EH (cell line): ENCODE results near the gene SERHL2.
"Not testable (repeated sequence)": the region's sequence is repeated elsewhere in the genome, so short reads cannot be mapped to it uniquely, and the experiment has no call there.

Experiments used
- DNase-seq: peaks from one replicate; pipeline ENCODE4 v3.0.0-alpha.2; 2015; ENCODE audit warnings: low read depth

The SERHL2 gene, protein sequence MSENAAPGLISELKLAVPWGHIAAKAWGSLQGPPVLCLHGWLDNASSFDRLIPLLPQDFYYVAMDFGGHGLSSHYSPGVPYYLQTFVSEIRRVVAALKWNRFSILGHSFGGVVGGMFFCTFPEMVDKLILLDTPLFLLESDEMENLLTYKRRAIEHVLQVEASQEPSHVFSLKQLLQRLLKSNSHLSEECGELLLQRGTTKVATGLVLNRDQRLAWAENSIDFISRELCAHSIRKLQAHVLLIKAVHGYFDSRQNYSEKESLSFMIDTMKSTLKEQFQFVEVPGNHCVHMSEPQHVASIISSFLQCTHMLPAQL

GRCh38 chr22:42553475-42554361 lies at the start of gene SERHL2:
TSS of gene SERHL2 (plus strand) at chr22:42553956. CDS start at chr22:42554021, 65 bp downstream.
- DNase-seq: peak; percentile 82

DNA sequence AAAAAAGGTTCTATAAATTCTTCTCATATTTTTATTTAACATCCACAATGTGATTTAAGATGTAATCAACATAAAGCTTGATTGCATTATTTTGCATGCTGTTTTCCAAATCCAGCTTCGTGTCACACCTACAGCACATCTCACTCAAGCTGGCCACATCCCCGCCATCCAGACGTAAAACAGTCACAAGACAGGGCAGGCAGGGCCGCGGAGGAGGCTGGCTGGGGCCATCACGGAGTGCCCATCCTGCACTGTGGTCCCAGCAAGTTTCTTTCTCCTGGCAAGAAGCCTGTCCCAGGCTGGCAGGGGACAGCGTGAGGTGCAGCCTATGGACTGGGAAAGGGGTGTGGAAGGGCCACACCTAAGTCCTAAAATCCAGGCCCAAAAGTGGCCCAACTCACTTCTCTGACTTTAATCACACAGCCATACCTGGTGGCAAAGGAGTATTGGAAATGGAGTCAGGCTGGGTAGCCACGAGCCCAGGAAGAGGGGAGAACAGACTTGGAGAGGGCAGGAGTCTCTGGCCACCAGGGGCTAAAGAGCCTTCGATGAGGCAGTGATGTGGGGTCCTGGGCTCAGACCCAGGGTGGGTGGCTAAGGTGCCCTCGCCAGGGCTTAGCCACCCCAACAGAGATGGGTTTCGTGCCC lies 45.3 kb upstream of the SERHL2 start:
- DNase-seq: not testable (repeated sequence)

- DNase-seq: not testable (repeated sequence)
Measured at GRCh38 chr22:42508975-42509364, 44.8 kb upstream of the SERHL2 start.

GRCh38 chr22:42509548-42509947 lies 44.2 kb upstream of the SERHL2 start:
- DNase-seq: no peak

GRCh38 chr22:42511401-42511891 lies 42.3 kb upstream of the SERHL2 start:
- no peak for DNase-seq

- peak; percentile 33 for DNase-seq
Measured at GRCh38 chr22:42512273-42512990, 41.3 kb upstream of the SERHL2 start.

DNA sequence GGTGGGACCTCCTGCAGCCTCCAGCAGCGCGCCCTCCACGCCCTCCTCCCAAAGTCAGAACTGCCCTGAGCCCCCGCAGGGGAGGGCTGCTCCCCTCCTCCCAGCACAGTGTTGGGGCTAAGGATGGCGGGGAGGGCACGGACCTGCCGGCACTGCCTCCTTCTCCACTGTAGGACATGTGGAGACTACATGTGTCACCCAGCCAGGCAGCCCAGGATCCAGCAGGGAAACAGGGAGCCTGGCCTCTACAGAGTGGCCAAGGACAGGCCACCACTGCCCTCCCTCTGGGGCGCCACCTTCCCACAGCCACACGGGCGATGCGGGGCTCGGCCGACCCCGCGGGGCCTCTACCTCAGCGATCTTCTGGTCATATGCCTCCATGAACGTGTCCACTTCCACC lies 39.4 kb upstream of the SERHL2 start:
- DNase-seq: not testable (repeated sequence)

GRCh38 chr22:42515304-42515703 lies 38.5 kb upstream of the SERHL2 start:
- not testable (repeated sequence) for DNase-seq

- no peak for DNase-seq
Measured at GRCh38 chr22:42515896-42516295, 37.9 kb upstream of the SERHL2 start.

- DNase-seq: not testable (repeated sequence)
Measured at GRCh38 chr22:42517103-42517502, 36.7 kb upstream of the SERHL2 start.

DNA sequence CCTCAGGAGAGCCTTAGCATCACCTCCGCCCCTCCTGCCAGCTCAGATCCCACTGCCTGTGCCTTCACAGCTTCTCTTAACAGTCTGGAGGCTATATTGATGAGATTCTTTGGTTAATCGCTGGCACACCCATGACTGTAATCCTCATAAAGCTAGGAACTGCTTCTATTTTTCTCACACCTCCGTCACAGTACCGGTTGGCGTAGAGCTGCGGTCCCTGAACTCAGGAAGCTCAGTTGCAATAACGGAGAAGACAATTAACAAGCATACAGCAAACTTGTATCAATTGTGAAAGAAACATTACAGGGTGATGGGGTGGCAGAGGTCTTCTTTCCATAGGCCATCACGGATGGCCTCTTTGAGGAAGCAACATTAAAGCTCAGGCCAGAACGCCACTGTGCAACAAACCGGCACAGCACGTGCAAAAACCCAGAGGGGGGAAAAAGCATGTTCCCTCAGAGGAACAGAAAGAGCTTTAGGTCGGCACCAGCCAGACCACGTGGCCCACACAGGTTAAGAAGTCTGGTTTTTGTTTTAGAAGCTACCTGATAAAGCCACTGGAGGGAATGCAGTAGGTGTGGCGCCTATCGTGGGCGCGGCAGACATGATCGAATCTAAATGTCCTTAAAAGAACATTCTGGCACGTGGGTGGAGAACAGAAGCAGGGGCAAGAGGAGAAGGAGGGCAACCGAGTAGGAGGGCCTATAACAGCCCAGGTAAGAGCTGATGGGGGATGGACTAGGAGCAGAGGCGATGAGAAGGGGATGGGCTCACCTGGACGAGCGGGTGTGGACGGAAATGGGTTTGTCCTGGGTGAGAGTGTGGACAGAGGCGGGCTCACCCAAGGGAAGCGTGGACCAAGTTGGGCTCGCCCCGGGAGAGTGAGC lies 34.9 kb upstream of the SERHL2 start:
- not testable (repeated sequence) for DNase-seq

- DNase-seq: peak; percentile 72
Measured at GRCh38 chr22:42519525-42520401, 34.0 kb upstream of the SERHL2 start, which contains the start of gene RRP7A. TSS of gene RRP7A (minus strand) at chr22:42519796. CDS start at chr22:42519786, 10 bp downstream.

DNA sequence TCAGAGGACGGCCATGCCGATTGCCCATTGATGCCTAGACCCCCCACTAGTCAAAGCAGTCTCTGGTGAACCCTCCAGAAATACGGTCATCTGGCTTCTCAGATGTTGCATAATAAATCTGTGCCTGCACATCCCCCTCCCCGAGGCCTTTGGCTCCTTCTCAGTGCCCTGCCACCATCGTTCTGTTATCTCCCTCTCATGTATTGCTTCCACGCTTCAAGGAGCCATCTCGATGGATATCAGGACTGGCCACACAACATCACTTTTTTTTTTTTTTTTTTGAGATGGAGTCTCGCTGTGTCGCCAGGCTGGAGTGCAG lies 32.6 kb upstream of the SERHL2 start:
- DNase-seq: no peak

DNA sequence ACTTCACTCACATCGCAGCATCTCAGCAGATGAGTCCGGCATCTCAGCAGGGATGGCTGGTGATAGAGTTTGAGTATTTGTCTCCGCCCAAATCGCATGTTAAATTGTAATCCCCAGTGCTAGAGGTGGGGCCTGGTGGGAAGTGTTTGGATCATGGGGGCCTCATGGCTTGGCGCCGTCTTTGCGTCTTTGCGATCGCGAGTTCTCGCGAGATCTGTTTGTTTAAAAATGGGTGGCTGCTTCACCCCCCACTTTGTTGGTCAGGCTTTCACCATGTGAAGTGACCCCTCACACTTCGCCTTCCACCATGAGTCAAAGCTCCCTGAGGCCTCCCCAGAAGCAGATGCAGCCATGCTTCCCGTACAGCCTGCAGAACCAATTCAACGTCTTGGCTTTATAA lies 31.2 kb upstream of the SERHL2 start:
- DNase-seq: no peak

- DNase-seq: no peak
Measured at GRCh38 chr22:42528591-42529307, 25.0 kb upstream of the SERHL2 start.

GRCh38 chr22:42529435-42529834 lies 24.3 kb upstream of the SERHL2 start:
- DNase-seq: not testable (repeated sequence)

DNA sequence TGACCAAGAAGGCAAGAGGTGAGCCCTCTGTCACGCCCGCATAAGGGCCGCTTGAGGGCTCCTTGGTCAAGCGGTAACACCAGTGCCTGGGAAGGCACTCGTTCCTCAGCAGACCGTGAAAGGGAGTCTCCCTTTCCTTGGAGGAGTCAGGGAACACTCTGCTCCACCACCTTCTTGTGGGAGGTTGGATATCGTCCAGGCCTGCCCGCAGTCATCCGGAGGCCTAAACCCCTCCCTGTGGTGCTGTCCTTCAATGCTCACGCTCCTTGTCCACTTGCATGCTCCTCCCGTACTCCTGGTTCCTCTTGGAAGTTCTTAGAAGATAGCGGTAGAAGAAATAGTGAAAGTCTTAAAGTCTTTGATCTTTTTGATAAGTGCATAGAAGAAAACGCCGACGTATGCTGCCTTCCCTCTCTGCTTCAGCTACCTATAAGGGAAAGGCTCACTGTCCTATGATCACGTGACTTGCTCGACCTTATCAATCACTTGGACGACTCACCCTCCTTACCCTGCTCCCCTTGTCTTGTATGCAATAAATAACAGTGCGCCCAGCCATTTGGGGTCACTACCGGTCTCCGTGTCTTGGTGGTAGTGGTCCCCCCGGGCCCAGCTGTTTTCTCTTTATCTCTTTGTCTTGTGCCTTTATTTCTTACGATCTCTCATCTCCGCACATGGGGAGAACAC lies 22.2 kb upstream of the SERHL2 start:
- not testable (repeated sequence) for DNase-seq

GRCh38 chr22:42533638-42533977 lies 20.1 kb upstream of the SERHL2 start:
- no peak for DNase-seq
